ENCODE results near the gene HTR4. TPM values are rescaled to one million over a fixed set of nuclear protein-coding genes. Genes with fewer than 3 reads are reported as not detected.
A peak's percentile ranks its signal among the peaks of the same experiment; 100 is the strongest.
"Not testable (repeated sequence)": the region's sequence is repeated elsewhere in the genome, so short reads cannot be mapped to it uniquely, and the experiment has no call there.

HTR4 gene
- total and polyA plus RNA-seq, 4 donors = 0.17 to 0.18 TPM; not detected in 2

DNA sequence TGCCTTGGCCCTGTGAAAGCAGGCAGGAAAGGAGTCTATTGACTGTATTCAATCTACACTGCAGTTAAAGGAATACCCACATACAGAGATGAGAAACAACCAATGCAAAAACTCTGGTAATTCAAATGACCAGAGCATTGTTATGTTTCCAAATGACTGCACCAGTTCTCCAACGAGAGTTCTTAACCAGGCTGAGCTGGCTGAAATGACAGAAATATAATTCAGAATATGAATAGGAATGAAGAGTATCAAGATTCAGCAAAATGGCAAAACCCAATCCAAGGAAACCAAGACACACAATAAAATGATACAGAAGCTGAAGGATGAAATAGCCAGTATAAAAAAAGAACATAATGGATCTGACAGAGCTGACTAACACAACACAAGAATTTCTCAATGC lies 119.1 kb downstream of the HTR4 start:
- no peak overlapping the region for H3K9ac ChIP-seq (ENCODE audit: insufficient read depth in 1 of 2, low read length in 2 of 2)
- H3K27ac ChIP-seq (ENCODE audit: low read depth in 1 of 2, low read length in 1 of 2) = no peak overlapping the region
- TF ChIP-seq, protein P1, sequence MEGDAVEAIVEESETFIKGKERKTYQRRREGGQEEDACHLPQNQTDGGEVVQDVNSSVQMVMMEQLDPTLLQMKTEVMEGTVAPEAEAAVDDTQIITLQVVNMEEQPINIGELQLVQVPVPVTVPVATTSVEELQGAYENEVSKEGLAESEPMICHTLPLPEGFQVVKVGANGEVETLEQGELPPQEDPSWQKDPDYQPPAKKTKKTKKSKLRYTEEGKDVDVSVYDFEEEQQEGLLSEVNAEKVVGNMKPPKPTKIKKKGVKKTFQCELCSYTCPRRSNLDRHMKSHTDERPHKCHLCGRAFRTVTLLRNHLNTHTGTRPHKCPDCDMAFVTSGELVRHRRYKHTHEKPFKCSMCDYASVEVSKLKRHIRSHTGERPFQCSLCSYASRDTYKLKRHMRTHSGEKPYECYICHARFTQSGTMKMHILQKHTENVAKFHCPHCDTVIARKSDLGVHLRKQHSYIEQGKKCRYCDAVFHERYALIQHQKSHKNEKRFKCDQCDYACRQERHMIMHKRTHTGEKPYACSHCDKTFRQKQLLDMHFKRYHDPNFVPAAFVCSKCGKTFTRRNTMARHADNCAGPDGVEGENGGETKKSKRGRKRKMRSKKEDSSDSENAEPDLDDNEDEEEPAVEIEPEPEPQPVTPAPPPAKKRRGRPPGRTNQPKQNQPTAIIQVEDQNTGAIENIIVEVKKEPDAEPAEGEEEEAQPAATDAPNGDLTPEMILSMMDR (IDR thresholded peaks at IDR 0.05; ENCODE audit: control extremely low read depth, extremely low read depth) = no peak
- H3K27me3 ChIP-seq (ENCODE audit: control insufficient read depth in 3 of 3, insufficient read depth in 3 of 3, low read length in 2 of 3) = no peaks in the 10 kb centered on the region
- DNase-seq (peak in 1 of 3 donors; percentile 12), ATAC-seq (ENCODE audit: insufficient read depth, low FRiP score) (no peak)
- H3K4me3 ChIP-seq = no peak overlapping the region
- H3K4me1 ChIP-seq (ENCODE audit: control insufficient read depth in 5 of 5, insufficient read depth in 5 of 5, low read length in 5 of 5) = no peaks in the 10 kb centered on the region
- 65 to 79% methylated on average over 1 of the region's 1 CpG for WGBS, 2 donors
- H3K9me3 ChIP-seq (ENCODE audit: control insufficient read depth in 4 of 4, insufficient read depth in 3 of 4, low read length in 3 of 4) = peaks cover 0 to 17% (median 5%) of the 10 kb centered on the region in 4 donors
- H3K36me3 ChIP-seq (ENCODE audit: control insufficient read depth in 4 of 4, insufficient read depth in 4 of 4, low read length in 4 of 4) = no peaks in the 10 kb centered on the region

DNA sequence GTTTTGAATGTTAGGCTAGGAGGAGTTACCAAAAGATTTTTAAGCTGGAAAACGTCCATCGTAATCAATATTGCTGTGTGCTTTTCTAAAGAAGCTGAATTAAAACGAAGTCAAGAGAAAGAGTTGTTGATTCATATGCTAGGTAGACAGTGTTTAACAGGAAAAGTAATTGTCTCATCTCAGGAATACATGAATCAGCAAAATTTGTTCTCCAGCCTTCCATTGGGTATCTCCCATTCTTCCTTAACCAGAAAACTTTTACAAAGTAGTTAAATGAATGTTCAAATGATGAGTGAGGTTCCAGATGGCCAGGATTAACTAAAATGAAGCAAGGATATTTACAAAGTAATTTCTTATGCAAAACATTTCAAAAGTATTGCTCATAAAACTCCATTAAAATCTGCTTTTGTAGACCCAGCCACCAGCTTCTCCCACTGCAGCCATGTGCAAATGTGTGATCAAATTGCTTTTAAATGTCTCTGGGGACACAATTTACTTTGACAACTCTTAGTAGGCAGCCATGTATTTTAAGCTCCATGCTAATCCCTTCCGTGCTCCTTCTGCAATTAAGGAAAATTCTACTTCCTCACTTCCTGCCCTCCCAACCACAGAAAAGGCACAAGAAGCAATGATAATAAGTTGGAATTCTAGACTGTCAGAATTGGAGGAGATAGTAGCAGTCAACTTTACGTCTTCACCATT lies 121.2 kb downstream of the HTR4 start:
- H3K9ac ChIP-seq (ENCODE audit: insufficient read depth in 1 of 2, low read length in 2 of 2) = no peak overlapping the region
- 73 to 86% methylated on average over 5 of the region's 5 CpGs for WGBS, 2 donors
- no peaks in the 10 kb centered on the region for H3K4me1 ChIP-seq (ENCODE audit: control insufficient read depth in 5 of 5, insufficient read depth in 5 of 5, low read length in 5 of 5)
- no peak for DNase-seq
- ATAC-seq (ENCODE audit: insufficient read depth, low FRiP score) = no peak
- peaks cover 0 to 21% (median 7%) of the 10 kb centered on the region in 4 donors for H3K9me3 ChIP-seq (ENCODE audit: control insufficient read depth in 4 of 4, insufficient read depth in 3 of 4, low read length in 3 of 4)
- H3K27me3 ChIP-seq (ENCODE audit: control insufficient read depth in 3 of 3, insufficient read depth in 3 of 3, low read length in 2 of 3) = no peaks in the 10 kb centered on the region
- TF ChIP-seq, protein P1 (IDR thresholded peaks at IDR 0.05; ENCODE audit: control extremely low read depth, extremely low read depth) = no peak
- H3K36me3 ChIP-seq (ENCODE audit: control insufficient read depth in 4 of 4, insufficient read depth in 4 of 4, low read length in 4 of 4) = no peaks in the 10 kb centered on the region
- H3K4me3 ChIP-seq = no peak overlapping the region
- H3K27ac ChIP-seq (ENCODE audit: low read depth in 1 of 2, low read length in 1 of 2) = no peak overlapping the region

DNA sequence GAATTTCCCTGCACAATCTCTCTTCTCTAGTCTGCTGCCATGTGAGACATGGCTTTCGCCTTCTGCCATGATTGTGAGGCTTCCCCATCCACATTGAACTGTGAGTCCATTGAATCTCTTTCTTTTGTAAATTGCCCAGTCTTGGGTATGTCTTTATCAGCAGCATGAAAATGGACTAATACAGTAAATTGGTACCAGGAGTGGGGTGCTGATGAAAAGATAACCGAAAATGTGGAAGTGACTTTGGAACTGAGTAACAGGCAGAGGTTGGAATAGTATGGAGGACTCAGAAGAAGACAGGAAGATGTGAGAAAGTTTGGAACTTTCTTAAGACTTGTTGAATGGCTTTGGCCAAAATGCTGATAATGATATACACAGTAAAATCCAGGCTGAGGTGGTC lies 124.9 kb downstream of the HTR4 start:
- not testable (repeated sequence) for H3K9ac ChIP-seq (ENCODE audit: insufficient read depth in 1 of 2, low read length in 2 of 2); ATAC-seq (ENCODE audit: insufficient read depth, low FRiP score); DNase-seq; H3K36me3 ChIP-seq (ENCODE audit: control insufficient read depth in 4 of 4, insufficient read depth in 4 of 4, low read length in 4 of 4); H3K4me3 ChIP-seq; H3K27me3 ChIP-seq (ENCODE audit: control insufficient read depth in 3 of 3, insufficient read depth in 3 of 3, low read length in 2 of 3); H3K27ac ChIP-seq (ENCODE audit: low read depth in 1 of 2, low read length in 1 of 2); H3K4me1 ChIP-seq (ENCODE audit: control insufficient read depth in 5 of 5, insufficient read depth in 5 of 5, low read length in 5 of 5)
- 94 to 96% methylated on average over 2 of the region's 2 CpGs for WGBS, 2 donors
- peaks cover 0 to 17% (median 7%) of the 10 kb centered on the region in 4 donors for H3K9me3 ChIP-seq (ENCODE audit: control insufficient read depth in 4 of 4, insufficient read depth in 3 of 4, low read length in 3 of 4)

DNA sequence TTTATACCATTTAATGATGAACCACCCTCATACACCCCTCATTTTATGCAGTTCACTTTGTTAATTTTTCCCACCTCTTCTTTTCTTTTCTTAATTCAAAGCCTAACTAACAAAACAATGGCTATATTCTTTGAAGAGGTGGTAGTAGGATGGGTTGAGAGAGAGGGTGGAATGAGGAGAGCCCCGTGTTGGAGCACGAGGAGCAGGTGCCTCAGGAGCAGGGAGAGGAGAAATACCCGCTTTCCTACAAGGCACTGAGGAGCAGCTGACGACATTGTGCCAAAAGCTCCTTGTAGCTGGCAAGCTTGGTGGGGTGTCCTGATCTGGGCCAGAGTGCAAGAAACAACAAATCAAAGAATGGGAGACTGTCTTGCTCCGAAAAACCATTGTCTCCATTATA lies 129.6 kb downstream of the HTR4 start:
- DNase-seq (no peak), ATAC-seq (ENCODE audit: insufficient read depth, low FRiP score) (no peak)
- Histone ChIP-seq H3K4me1 (ENCODE audit: control insufficient read depth in 5 of 5, insufficient read depth in 5 of 5, low read length in 5 of 5) (no peaks in the 10 kb centered on the region), H3K9me3 (ENCODE audit: control insufficient read depth in 4 of 4, insufficient read depth in 3 of 4, low read length in 3 of 4) (peaks cover 0 to 9% (median 3%) of the 10 kb centered on the region in 4 donors), H3K4me3 (no peak overlapping the region), H3K9ac (ENCODE audit: insufficient read depth in 1 of 2, low read length in 2 of 2) (no peak overlapping the region), H3K27ac (ENCODE audit: low read depth in 1 of 2, low read length in 1 of 2) (no peak overlapping the region), H3K36me3 (ENCODE audit: control insufficient read depth in 4 of 4, insufficient read depth in 4 of 4, low read length in 4 of 4) (no peaks in the 10 kb centered on the region), H3K27me3 (ENCODE audit: control insufficient read depth in 3 of 3, insufficient read depth in 3 of 3, low read length in 2 of 3) (no peaks in the 10 kb centered on the region)
- 83% methylated on average over 5 of the region's 5 CpGs for WGBS, 2 donors
- TF ChIP-seq, protein P1 (IDR thresholded peaks at IDR 0.05; ENCODE audit: control extremely low read depth, extremely low read depth) = no peak
